Measurements from ENCODE around the gene SLC17A2. TPM values are rescaled to one million over a fixed set of nuclear protein-coding genes. Genes with fewer than 3 reads are reported as not detected.

The SLC17A2 gene
- total and polyA plus RNA-seq, 9 donors: not detected

DNA sequence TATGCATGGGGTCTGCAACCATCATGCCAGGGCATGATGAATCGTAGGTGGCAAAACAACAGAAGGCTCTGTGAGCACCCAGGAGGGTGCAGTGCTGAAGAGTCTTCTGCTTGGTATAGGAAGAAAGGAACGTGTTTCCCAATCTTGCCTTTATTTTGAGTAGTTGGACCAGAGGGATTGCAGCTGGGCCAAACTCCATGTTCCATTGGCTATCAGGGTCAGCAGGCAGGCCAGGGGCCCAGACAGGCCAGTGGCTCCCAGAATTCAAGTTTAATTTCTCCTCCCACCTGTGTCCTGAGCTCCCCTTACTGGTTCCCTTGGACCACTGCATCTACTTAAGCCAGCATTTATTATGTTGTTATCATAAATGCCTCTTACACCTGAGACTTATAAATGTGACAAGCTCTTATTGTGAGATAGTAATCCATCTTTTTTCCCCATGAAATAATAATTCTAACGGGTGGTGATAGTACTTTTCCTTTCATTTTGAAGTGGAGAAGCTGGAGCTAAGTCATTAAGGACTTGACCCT, 31.2 kb upstream of the SLC17A2 start:
- no peak for TF ChIP-seq POLR2A (IDR thresholded peaks at IDR 0.05)
- TF ChIP-seq, protein P1, sequence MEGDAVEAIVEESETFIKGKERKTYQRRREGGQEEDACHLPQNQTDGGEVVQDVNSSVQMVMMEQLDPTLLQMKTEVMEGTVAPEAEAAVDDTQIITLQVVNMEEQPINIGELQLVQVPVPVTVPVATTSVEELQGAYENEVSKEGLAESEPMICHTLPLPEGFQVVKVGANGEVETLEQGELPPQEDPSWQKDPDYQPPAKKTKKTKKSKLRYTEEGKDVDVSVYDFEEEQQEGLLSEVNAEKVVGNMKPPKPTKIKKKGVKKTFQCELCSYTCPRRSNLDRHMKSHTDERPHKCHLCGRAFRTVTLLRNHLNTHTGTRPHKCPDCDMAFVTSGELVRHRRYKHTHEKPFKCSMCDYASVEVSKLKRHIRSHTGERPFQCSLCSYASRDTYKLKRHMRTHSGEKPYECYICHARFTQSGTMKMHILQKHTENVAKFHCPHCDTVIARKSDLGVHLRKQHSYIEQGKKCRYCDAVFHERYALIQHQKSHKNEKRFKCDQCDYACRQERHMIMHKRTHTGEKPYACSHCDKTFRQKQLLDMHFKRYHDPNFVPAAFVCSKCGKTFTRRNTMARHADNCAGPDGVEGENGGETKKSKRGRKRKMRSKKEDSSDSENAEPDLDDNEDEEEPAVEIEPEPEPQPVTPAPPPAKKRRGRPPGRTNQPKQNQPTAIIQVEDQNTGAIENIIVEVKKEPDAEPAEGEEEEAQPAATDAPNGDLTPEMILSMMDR (IDR thresholded peaks at IDR 0.05): no peak
- no peak for TF ChIP-seq EP300 (IDR thresholded peaks at IDR 0.05)
- Histone ChIP-seq H3K9me3 (no peaks in the 10 kb centered on the region), H3K4me3 (peak overlapping the region; percentile 70), H3K4me1 (ENCODE audit: insufficient read depth) (peaks cover 4% of the 10 kb centered on the region), H3K27me3 (no peaks in the 10 kb centered on the region), H3K36me3 (no peaks in the 10 kb centered on the region), H3K27ac (peak overlapping the region in 1 of 2 donors; percentile 71)
- intact Hi-C loops (cut with DNase I): no loop called here
- WGBS, 3 donors: 59 to 62% (median 60%) methylated on average over 3 of the region's 3 CpGs
- no peak for DNase-seq

DNA sequence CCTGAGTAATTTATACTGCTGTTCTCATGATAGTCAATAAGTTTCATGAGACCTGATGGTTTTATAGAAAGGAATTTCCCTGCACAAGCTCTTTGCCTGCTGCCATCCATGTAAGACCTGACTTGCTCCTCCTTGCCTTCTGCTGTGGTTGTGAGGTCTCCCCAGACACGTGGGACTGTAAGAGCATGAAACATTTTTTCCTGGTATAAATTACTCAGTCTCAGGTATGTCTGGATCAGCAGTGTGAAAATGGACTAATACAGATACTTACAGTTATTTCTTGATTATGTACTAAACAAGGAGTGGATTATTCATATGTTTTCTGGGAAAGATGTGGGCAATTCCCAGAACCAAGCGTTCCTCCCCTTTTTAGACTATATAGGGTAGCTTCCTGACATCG, 30.2 kb upstream of the SLC17A2 start:
- Histone ChIP-seq H3K9me3 (no peaks in the 10 kb centered on the region), H3K36me3 (no peaks in the 10 kb centered on the region), H3K4me3 (no peak overlapping the region), H3K27me3 (no peaks in the 10 kb centered on the region), H3K27ac (no peak overlapping the region), H3K4me1 (ENCODE audit: insufficient read depth) (peaks cover 4% of the 10 kb centered on the region)
- TF ChIP-seq, protein P1 (IDR thresholded peaks at IDR 0.05): no peak
- TF ChIP-seq POLR2A (IDR thresholded peaks at IDR 0.05) (no peak), EP300 (IDR thresholded peaks at IDR 0.05) (no peak)
- 88 to 90% (median 90%) methylated on average over 3 of the region's 3 CpGs for WGBS, 3 donors
- intact Hi-C loops (cut with DNase I): no loop called here
- DNase-seq: no peak

DNA sequence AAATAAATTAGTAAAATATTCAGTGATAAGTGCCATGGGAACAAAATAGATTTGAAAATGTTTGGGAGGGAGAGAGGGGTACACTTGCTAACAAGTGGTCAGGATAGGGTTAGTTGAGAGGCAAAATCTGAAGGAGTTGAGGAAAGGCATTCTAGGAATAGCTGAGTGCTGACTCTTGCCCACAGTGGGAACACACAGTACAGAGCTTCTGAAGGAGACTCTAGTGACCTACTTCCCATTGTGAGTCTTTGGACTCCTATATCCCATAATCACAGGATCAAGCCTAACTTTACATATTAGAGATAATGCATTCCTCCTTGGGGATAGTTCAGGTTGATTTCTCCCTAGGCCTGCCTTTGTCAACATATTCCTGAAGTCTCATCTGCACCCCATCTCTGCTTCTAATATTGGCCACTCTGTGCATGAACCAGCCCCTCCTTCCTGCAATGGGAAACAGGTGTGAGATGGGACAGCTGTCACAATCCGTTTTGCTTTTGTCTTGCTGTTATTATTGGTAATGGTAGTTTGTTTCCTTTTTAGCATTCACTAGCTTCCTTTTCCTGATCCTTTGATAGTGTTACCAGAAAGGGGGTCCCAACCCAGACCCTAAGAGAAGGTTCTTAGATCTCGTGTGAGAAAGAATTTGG, 29.5 kb upstream of the SLC17A2 start:
- no peak for DNase-seq
- Histone ChIP-seq H3K4me1 (ENCODE audit: insufficient read depth) (peaks cover 4% of the 10 kb centered on the region), H3K27me3 (no peaks in the 10 kb centered on the region), H3K9me3 (no peaks in the 10 kb centered on the region), H3K27ac (no peak overlapping the region), H3K4me3 (no peak overlapping the region), H3K36me3 (no peaks in the 10 kb centered on the region)
- 66 to 74% (median 68%) methylated on average over 2 of the region's 2 CpGs for WGBS, 3 donors
- TF ChIP-seq POLR2A (IDR thresholded peaks at IDR 0.05) (no peak), EP300 (IDR thresholded peaks at IDR 0.05) (no peak)
- TF ChIP-seq, protein P1 (IDR thresholded peaks at IDR 0.05): no peak
- intact Hi-C loops (cut with DNase I): no loop called here

DNA sequence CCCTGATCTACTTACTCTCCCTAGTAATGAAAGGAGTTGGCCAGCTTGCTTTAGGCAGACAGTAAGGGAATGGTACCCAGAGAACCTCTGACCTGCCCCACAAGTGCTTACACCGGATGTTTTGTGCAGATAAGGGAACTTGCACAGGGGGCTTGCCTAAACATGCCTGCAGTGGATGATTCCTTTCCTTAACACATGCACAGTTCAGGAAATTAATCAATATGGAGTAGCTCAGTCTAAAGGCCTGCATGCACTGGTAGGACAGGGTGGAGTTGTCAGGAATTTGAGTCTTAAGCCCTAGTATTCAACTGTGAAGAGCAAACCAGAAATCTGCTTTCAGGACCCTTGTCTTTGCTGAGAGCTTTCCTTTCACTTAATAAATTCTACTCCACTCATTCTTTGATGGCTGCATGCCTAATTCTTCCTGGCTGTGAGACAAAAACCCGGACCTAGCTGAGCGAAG, 28.2 kb upstream of the SLC17A2 start:
- no peak for DNase-seq
- Histone ChIP-seq H3K9me3 (no peaks in the 10 kb centered on the region), H3K4me1 (ENCODE audit: insufficient read depth) (peaks cover 2% of the 10 kb centered on the region), H3K36me3 (no peaks in the 10 kb centered on the region), H3K27ac (no peak overlapping the region), H3K27me3 (no peaks in the 10 kb centered on the region), H3K4me3 (no peak overlapping the region)
- intact Hi-C loops (cut with DNase I): no loop called here
- WGBS, 3 donors: 75 to 82% (median 81%) methylated on average over 3 of the region's 3 CpGs
- TF ChIP-seq, protein P1 (IDR thresholded peaks at IDR 0.05): no peak
- TF ChIP-seq EP300 (IDR thresholded peaks at IDR 0.05) (no peak), POLR2A (IDR thresholded peaks at IDR 0.05) (no peak)

Data from ovary (tissue), 9 donors.